NK-92 treated with Interleukin-12 subunit alpha and Interleukin-12 subunit beta, amount 100 ng/mL, for 24 hours (cell line): Measurements from ENCODE around the gene MAML3.

ENCODE experiments used
- DNase-seq: peaks from one replicate; lab custom pipeline; 2025; lab: John Stamatoyannopoulos, UW

Gene MAML3

DNA sequence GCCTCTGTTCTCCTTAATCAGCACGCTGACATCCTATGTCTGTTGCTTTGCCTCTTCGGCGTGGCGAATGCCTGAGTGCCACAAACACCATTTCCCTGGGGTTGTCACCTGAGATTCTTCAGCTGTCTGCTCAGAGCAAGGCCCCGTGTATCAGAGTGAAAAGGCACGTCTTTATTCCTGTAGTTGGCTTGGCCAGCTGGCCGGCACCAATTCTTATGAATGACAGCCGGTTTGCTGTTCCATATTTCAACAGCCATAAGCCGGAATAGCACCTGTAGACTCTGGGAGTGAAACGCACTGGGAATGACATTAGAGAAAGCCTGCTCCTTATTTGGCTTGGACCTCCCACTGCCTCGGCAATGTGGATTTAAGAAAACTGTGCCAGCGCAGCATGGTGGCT lies 399.0 kb downstream of the MAML3 start:
- no peak for DNase-seq

DNA sequence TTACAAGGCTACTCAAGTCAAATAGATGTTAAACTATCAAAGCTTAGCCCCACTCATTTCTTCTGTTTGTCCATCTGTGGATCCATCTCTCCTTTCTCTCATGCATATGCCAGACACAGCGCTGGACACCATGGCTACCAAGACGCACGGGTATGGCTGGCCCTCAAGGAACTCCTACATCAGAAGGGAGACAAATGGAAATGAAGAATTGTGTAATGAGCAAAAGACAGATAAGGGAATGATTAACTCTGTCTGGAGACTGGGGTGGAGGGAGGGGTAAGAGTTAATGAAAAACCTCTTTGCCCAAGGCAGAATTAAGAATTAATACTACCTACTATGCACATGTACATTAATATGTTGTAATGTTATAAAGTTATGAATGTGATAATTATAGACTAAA lies 400.3 kb downstream of the MAML3 start:
- DNase-seq: no peak

DNA sequence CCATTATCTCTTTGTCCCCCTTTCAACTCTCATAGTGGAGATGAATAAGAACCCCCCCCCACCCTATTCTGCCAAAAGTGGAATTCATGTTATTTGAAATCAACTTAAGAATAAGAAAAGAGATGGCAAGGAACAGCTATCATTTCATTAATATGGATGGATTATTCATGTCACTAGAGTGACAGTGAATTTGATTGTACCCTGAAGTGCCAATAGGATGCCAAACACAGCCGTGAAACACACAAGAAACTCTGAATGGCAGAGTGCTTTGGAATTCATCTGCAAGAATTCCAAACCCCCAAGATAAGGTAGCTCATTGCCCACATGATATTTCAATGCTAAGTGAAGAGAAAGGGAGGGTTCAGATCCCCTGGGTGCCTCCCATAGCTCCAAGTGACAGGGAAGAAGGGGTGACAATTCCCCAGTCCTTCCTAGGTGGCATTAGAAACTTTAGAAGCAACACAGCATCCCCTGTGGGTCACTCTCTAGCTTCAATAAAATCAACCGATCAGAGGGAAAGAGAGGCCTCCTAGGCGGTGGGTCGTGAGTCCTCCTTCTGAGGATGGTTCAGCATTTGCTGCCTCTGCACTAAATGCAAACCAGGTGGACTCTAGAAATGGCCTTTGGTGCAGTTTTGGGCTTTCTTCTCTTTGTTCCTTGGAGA lies 404.0 kb downstream of the MAML3 start:
- no peak for DNase-seq

DNA sequence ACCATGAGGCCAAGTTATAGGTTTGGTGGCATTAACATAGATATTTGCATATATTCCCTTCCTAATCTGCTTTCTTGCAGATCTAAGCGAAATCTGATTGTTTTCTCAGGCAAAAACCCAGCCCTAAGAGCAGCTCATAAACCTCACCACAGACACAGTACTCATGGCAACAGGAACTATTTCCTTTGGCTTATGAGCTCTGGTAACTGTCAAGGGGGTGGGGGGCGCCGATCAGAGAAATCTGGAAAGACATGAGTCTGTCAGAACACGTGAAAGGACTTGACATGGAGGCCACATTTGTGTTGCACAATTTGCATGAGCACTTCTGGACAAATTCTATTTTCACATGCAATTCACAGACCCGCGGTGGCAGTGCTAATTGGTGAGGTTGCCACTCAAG lies 404.6 kb downstream of the MAML3 start:
- DNase-seq: no peak

DNA sequence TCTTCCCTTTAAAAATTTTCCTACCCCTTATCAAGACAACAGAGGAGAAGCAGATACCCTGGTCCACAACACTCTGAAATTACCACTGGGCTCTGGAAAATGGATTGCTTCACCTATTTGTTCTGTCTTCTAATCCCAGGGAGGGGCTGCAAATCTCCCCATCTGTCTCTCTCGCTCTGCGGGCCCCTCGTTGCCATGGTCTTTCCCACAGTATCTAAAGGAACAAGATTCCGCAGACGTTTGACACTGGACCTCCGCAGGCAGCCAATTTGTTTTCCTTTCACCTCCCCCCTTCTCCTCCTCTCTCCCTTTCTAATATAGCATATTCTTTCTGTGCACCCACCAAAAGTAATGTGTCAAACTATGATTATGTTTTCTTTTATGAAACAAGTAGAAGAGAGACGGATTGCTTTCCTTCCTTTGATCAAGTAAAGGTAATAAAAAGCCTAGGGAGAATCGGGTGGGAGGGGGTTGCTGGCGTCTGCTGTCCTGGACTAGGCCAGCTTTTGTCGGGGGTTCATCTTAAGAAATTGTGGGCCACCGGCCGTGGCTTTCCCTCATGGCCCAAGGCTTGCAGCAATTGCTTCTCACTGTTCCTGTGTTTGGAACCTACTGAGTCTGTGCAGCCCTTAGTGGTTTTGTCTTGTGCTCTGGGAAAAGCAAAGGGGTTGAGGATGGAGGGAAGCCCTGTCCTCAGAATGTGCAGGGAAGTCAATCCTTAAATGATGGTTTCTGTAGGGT lies 407.4 kb downstream of the MAML3 start:
- DNase-seq: no peak

DNA sequence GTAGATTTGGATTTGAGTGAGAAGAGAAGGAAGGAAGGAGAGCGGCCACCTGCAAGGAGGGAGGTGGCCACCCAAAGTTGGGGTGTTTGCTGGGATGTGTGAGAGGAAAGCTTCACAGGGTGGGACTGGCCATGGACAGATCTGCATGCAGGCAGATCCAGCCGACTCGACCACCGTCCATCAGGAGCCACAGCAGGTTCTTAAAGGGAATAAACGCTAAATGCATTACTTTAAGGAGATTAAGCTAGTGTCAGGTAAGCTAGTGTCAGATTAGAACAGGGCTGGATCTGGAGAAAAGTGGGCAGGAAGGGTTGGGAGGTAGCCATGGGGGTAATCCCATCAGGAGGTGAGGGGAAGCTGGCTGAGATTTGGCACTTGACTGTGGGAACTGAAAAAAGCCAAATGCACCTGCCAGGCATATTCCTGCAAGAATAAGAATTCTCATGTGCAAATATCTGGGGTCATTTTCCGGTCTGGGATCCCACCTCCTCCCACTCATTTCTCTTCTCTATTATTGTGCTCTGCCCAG lies 408.8 kb downstream of the MAML3 start:
- DNase-seq: no peak

DNA sequence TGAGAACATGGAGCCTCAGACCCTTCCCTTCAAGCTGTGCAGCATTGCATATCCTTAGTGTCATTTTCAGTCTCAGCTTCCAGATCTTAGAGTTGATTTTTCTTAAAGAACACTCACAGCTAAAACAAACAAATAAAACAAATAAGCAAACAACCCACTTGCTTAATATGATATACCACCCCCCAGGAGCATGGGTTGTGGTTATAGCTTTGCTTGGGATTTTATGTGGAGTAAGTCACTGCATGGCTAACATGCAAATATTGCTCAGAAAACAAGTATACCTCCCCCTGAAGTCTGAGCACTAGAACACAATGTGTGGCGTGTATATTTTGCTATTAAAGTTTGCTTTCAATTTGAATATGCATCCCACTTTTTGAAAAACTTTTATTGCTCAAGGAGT lies 409.8 kb downstream of the MAML3 start:
- DNase-seq: no peak

DNA sequence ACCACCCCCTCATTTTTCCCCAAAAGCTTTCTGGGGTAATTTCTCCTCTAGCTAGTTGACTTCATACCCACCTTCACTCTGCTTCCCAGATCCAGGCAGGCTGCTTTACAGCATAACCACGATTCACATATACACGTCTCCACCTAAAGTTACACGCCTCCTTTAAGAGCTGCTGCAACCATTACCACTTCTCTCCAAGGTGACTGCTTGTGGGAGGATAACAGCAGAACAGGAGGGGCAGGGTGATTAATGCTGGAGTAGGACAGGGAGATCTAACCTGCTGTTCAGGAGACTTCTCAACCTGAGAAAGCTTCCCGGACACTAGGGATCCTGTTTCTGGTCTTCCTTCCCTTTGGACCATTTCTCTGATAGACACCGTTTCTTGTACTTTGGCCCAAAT lies 411.0 kb downstream of the MAML3 start:
- DNase-seq: no peak

DNA sequence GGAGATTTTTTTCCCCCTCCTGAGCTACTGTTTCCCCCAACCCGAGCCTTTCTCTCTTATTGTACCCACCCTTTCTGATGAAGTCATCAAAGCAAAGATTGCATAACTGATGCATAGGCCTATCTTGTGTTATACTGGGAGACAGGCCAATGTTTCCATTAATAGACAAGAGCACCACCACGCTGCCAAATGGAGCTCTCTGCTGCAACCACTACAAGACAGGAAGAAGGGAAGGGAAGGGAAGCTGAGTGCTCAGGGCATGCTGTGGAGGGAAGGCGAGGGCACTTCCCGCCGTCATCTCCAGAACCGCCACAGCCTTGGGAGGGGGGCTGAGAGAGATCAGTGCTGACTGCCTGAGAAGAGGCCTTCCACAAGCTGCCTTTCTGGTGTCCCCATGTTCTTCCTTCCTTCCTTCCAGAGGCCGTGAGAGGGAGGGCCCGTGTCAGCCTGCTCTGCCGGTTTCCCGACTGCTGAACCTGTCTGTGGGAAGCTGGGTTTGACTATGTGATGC lies 413.4 kb downstream of the MAML3 start:
- DNase-seq: no peak

DNA sequence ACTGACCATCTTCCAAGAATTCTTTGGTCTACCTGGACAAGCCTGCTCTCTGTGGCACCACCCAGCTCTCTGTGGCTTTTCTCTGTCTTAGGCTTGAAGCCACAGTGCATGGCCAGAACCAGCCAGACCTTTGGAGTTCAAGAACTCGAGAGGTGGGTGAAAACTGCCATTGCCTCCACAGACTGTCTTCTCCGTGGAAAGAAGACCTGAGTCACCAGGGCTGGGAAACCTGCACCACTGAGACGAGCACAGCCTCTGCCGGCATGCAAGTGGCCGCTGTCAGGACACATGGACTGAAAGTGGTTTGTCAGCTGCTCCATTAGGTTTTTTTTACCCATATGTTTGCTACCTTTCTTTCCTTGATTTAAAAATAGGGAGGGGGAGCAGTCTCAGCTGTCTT lies 413.9 kb downstream of the MAML3 start:
- DNase-seq: no peak

DNA sequence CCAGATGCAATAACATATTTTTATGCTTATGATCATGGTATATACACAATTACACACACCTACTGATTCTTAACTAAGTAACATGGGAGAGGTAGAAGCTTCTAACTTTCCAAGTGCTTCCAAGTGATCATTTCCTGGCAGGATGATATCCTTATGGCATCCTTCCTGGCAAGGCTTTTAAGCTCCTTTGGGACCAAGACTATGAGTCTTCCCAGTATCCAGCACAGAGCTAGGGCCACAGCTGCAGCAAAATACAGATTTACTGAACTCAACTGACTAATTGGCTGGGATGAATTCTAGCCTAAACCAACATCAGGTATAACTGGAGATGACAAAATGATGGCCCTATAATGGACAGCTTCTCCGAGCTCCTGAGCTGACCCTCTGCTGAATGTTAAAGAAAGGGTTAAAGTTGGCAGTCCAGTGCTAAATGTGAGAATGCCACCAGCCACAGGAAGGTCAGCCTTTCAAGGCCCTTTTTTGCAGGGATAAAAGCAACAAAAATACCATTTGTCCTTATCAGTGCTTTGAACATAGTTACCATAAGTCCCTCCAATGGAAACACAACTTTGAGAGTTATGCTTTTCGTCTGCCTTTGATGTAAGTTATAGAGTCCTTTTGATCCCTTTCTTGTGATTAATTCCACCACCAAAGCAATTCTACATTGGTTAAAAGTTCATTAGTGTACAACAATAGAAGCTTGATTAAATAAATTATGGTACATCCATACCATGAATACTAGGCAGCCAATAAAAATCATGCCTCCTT lies 415.0 kb downstream of the MAML3 start:
- no peak for DNase-seq

DNA sequence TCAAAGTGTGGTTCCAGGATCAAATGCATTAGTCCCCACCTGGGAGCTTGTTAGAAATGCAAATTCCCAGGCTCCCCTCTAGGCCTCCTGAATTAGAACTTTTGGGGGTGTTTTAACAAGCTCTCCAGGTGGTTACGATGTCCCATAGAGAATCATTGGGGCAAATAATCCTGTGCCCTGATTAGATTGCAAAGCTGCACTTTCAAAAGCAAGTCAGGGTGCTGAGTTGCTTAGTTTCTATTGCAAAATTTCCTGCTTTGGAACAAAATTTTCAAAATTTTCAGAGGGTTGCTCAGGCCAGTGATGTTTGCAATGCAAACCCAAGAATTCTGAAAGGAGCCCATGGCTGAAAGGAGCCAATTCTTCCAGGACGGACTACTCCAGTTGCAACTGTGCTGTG lies 417.3 kb downstream of the MAML3 start:
- no peak for DNase-seq

DNA sequence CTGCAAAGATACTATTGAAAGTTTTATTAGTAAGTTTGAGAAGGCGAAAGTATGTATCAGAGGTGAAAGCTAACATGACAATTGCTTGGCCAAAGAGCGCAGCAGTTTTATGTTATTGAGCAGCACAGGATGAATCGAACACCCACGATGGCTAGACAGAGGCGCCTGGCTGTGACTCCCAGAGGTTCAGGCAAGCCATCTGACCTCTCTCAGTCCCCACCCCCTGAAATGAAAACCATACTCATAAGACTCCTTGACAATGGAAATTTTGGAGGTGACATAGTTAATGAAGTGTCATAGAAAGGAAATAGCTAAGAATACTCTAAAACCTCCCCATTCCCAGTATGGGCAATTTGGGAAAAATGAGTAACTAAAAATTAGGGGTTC lies 417.7 kb downstream of the MAML3 start:
- DNase-seq: no peak

DNA sequence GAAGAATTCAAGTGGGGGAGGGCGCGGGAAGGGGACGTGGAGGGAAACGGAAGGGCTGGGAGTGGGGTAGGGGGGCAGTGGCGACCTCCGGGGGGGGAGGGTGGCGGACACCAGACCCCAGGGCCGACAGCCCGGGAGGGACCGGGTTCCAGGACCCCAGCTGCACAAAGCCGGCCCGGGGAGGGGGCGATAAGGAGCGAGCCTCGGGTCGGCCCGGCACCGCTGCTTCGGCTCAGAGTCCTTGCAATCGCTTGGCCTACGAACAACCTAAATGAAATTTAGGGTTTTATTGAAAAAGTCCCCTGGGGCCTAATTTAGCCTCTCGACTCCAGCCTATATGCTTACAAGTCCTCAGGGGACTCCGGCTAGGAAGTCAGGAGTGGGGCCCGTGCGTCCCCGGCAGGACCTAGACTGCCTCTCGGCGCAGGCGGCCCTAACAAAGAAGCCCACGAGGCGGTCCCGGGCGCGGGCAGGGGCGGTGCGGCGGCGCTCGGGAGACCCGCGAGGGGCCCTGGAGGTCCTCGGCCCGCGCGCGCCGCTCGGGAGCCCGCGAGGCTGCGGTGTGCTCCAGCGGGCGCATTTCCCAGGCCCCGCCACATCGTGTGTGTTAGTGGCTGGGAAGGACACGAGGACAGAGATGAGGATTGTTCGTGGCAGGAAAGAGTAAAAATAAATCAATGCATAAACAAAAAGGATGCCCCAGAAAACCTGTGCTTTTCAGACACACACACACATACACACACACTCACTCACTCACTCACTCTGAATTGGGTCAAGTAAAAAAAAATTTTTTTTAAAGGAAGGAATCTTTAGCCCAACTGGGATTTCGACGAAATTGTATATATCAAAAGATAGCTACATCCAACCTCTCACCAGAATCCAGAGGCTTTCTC lies 418.4 kb downstream of the MAML3 start:
- DNase-seq: no peak

DNA sequence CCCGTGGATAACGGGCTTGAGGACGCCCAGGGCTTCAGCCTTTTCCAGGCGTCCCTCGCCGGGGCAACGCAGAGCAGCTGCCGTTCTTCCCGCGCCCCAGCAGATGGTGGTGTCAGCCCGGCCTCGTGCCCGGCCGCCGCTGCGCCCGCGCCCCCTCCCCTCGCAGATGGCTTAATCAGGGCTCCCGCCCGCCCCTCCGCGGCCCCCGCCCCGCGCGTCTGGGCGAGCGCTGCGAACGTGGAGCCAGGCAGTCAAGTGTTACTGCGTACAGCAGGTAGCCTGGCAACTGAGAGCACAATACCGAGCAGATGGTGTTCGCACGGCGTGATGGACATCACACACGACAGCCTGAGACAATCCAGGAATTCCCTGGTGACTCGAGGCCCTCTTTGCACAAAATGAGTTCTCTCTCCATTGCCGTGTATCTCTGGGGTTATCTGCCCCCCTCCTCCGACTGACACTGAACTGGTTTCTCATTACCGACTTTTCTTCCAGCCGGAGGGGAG lies 419.1 kb downstream of the MAML3 start:
- DNase-seq: no peak

DNA sequence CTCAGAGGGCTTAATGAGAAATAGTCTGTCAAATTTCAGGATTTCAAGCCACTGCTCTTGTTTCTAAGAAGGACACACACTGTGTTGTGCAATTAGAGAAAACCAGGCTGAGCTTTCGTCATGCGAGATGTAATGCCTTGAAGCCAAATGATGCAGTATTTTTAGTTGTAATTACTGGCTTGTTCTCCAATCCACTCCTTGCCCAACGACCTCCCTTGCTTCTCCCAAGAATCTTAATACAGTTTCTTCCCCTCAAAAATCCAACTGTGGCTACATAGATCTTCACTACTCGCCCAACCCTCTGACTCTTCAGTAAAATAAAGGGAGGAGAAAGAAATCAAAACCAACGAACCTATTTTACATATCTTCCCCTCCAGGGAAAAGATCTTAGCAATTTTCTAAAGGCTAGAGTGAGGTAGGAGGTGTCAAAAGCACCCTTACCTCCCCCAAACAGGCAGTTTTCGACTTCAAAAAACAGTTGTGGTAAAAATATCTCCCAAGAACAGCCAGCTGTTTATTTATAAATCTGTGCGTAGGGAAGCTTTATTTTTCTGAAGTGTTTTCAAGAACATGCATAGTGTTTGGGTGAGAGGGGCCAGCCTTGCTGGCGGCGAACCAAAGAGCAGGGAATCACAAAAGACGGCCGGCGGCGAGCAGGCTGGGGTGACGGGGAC lies 419.6 kb downstream of the MAML3 start:
- DNase-seq: no peak

DNA sequence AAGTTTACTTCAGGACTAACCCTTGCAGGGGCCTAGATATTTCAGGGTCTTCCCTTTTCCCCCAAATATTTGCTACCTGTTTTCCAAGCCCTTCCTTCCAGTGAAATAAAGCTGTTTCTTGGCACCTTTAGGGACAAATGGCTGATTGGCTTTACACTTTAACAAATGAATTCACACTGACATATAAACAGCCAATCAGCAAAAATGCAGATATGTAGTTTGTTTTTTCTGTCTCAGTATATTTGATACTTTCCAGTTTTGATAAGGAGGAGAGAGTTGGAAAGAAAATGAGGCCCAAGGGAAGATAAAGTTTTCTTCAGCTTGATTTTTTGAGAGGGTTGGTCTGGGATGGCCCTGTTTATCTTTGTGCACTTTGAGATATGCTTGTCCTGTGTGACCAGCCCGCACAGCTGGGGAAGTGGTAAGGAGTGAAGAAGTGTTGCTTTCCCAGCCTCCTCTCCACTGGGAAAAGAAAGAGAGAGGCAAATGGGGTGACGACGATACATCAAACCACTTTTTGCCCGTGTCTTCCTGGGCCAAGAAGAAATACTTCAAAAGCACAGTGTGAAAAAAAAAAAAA lies 420.9 kb downstream of the MAML3 start:
- DNase-seq: no peak

DNA sequence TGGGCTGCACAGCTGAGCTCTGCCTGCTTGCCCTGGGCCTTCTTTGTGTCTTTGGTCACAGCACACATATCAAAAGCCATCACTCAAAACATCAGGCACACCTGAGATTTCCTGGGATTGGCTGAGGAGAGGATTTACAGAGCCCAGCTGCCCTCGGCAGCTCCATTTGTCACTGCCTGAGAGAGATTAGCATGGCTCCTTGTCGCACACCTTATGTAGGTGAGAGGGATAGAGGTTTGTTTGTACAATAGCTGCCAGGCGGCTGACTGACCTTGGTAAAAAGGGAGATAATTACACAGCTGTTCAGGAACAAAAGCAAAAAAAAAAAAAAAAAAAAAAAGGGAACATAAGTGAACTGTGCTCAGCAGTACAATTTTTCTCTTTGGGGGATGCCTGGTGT lies 425.1 kb downstream of the MAML3 start:
- DNase-seq: no peak

DNA sequence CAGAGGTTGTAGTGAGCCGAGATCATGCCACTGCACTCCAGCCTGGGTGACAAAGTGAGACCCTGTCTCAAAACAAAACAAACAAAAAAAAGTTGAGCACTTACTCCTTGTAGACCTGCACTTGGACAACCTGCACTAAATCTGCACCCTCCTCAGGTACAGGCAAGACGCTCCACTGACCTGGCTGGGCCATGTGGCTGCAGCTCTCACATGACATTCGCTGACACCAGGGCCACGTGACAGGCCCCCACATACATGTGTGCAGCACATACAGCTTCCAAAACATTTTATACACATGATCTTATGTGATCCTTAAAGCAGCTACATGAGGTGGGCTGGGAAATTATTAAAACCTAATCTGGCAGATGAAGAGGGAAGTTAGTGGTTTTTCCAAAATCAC lies 425.8 kb downstream of the MAML3 start:
- no peak for DNase-seq

DNA sequence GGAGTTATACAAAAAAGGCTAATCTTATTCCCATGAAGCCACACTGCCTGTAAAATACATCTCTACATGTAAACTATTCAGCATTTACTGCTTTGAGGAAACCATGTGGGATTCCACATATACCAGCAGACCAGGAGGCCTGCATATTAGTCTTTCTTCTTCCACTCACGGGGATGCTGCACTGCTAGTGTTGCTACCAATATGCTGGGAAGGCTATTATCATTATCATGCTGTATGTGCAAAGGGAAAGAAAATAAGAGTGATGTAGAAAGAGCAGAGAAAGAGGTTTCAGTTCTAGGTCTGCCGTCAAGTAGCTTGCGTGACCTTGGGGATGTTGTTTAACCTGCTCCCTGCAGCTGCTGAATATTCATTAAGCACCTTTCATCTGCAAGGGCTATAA lies 427.4 kb downstream of the MAML3 start:
- DNase-seq: no peak

DNA sequence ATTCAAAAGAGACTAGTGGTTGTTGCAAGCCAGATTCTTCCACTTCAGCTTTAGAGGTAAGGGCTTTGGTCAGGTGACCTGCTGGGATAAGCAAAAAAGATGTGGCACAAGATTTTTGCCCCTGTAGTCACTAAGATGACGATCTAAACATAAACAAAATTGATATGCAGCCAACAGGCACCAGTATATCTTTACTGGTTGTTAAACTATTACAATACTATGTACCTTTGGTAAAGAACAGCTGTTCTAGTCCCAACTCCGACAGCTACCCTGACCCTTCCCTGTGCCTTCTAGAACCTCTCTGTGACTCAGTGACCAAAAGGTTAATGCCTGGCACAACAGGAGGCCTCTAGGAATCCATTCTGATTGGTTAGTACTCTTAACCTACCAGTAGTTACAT lies 428.7 kb downstream of the MAML3 start:
- DNase-seq: no peak
